GM21529 (cell line): Measurements from ENCODE around the gene ADGRG7.
"Not testable (repeated sequence)": the region's sequence is repeated elsewhere in the genome, so short reads cannot be mapped to it uniquely, and the experiment has no call there.

ENCODE experiments used
- ATAC-seq: cut with Tn5 transposase; IDR thresholded peaks from one replicate; pipeline ENCODE4 v1.9.1; 2021; ENCODE audit not compliant: unreplicated experiment

The ADGRG7 gene, protein sequence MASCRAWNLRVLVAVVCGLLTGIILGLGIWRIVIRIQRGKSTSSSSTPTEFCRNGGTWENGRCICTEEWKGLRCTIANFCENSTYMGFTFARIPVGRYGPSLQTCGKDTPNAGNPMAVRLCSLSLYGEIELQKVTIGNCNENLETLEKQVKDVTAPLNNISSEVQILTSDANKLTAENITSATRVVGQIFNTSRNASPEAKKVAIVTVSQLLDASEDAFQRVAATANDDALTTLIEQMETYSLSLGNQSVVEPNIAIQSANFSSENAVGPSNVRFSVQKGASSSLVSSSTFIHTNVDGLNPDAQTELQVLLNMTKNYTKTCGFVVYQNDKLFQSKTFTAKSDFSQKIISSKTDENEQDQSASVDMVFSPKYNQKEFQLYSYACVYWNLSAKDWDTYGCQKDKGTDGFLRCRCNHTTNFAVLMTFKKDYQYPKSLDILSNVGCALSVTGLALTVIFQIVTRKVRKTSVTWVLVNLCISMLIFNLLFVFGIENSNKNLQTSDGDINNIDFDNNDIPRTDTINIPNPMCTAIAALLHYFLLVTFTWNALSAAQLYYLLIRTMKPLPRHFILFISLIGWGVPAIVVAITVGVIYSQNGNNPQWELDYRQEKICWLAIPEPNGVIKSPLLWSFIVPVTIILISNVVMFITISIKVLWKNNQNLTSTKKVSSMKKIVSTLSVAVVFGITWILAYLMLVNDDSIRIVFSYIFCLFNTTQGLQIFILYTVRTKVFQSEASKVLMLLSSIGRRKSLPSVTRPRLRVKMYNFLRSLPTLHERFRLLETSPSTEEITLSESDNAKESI

DNA sequence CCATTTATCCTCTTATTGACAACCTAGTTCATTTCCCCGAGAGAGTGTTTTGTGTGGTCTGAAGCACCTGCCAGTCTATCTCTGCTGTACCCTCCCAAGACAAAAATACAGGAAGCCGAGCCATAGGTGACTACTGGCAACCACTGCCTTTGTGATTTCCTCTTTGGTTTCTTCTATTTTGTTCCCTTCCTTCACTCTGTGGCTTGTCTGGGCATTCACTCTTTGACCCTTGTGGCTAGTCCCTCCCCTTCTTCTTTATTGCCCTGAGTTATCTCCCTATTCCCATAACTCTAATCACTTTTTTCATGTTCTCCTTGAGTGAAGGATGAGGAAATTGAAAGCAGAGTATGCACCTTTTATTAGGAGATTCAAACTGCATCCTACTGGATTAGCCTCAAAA, at the start of gene ADGRG7:
TSS of gene ADGRG7 (plus strand) at position 297 of the 400 bp plus-strand sequence. CDS start 256 bp downstream, outside the sequence.
- ATAC-seq: no peak

DNA sequence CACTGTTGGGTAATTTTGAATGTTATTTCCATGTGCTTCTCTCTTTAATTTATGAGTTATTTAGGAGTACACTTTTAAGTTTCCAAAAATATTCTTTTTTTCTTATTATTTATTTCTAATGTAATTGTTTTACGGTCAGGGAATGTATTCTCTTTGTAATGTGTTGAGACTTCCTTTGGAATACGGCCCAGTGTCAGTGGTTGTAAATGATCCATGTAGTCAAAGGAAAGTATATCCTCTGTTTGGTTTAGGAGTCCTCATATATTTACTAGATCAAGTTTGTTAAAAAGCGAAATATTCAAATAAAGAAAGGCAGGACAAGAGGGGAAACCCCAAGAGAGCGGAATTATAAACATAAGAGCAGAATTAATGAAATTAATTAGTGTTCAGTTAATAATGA, 49.0 kb upstream of the ADGRG7 start:
- no peak for ATAC-seq

DNA sequence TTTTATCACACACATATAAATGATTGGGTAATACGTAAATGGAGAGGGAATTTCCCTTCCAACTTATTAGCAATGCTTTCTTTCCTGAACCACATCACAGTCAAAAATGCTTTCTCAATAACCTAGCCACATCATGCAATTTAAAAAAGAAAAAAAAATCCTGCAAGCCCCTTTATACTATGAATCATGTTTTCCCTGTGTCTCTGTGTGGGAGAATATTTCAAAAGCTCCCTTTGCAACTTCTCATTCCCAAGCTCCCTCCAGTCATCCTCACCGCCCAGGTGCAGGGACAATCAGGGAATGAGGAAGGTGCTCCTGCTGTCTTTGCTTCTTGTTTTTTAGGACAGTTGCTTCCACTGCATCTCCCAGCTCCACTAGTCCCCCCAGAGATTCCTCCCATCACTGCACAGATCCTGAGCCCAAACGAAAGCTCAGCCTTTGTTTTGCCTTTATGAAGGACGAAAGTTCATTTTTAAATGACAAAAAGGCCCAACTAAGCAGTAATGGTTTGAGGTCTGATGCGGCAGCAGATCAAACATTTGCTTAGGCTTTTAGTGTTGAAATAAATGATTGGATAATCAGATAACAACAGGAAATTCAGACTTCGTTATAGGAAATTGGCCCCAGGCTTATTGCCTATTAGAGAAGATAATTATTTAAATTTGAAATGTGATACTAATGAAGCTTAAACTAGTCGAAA, 47.8 kb upstream of the ADGRG7 start:
- ATAC-seq: no peak

DNA sequence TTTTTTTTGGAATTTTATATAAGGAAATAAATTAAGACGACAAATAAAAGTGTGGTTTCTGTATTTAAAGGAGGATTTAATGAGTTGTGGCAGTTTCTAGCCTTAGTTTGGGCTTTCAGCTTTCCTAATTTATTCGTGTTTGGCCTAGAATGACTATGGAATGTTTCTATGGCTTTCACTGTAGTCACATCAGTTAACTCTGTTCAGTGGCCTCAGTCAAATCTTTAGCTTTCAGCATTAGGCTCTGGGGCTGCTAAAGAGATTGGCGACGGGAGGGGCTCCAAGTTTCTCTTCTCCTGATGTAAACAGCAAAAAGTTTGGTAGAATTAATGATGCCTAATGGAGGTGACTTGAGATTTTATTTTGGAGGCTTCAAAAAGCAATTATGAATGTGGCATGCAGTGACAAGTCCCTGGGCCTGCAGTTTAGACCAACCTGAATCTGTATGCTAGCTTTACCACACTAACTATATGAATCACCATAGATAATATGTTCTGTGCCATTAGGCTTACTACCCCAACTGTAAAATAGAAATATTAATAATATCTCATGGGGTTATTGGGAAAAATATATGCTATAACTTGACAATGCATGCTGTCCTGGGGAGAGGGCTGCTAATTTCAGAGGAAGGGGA, 47.1 kb upstream of the ADGRG7 start:
- ATAC-seq: no peak

DNA sequence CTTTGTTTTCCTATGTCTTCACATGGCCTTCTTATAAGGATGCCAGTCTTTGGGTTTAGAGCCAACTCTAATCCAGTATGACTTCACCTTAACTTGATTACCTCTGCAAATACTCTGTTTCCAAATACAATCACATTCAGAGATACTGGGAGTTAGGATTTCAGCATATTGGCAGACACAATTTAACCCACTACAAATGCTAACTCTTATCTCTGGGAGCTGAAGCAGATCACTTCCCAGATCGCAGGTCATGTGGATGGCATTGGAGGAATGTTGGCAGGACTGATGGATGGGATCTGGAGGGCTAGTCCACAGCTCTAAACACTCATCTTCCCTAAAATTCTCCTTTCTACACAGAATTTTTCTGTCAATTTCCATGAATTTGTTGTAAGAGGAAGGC, 46.2 kb upstream of the ADGRG7 start:
- ATAC-seq: no peak

DNA sequence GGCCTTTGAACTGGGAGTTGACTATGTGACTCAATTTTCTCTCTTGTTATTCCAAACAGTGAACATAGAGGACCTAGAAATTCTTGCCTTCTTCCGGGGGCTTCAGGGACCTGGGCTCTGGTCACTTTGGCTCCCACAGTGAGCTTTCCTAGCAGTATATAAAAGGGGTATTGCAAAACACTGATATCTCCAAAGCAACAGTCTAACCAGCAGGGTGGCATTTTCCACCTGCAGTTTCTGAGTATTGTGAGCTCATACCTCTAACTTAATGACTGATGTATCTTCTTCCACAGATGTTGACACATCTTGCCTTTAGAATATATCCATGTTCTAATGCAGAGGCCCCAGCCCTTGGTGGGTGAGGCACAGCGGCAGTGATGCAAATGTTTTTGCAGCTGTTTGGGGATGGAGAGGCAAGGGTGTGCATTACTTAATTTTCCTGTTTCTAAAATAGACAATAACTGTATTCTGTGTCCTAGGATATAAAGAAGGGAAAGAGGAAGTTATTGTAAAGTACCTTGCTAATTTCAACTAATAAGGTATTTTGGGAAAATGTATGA, 45.7 kb upstream of the ADGRG7 start:
- no peak for ATAC-seq

DNA sequence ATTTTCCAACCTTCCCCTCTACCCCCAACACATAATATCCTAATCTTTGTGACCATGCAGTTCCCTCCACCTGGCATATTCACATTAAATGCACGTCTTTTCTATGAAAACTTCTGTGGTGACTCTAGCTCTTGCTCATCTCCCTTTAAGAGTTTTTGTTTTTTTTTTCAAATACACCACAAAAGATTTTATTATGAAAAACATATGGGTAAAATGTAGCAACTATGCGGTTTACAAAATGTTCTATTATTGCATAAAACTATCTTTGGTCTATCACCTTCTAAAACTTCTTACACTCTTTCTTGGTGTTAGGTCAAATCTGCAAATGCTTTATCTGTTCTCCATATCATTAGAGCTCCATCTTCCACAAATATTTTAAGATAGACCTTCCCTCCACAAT, 38.6 kb upstream of the ADGRG7 start:
- no peak for ATAC-seq

DNA sequence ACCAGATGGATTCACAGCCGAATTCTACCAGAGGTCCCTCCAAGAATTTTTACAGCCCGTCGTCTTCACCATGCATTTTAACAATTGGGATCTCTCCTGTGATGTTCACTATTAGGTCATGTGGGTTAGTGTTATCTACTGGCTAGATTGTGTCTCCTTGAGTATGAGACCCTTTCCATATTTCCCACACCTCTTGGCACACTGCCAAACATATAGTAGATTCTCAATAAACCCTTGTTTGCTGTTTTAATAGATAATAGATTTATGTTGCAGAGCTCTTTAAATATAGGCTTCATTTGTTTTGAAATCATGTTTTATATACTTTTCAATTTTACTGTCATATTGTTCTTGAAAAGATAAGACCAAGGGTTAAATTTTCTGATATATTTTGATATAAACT, 34.9 kb upstream of the ADGRG7 start:
- ATAC-seq: no peak

DNA sequence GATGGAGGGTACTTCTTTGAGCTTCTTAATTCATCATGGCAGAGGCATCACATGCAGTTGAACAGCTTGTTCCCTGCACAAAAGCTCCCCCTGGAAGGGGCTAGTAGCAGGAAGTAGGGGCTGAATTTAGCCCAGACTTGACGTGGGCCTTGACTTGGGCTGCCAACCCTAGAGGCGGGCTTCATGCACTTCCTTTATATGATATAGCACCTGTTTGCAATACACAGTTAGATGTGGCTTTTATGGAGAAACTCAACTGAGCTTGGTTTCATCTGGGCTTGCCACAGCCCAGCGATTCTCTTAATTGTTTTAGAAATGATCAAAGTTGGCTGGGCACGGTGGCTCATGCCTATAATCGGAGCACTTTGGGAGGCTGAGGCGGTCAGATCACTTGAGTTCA, 33.7 kb upstream of the ADGRG7 start:
- ATAC-seq: no peak

DNA sequence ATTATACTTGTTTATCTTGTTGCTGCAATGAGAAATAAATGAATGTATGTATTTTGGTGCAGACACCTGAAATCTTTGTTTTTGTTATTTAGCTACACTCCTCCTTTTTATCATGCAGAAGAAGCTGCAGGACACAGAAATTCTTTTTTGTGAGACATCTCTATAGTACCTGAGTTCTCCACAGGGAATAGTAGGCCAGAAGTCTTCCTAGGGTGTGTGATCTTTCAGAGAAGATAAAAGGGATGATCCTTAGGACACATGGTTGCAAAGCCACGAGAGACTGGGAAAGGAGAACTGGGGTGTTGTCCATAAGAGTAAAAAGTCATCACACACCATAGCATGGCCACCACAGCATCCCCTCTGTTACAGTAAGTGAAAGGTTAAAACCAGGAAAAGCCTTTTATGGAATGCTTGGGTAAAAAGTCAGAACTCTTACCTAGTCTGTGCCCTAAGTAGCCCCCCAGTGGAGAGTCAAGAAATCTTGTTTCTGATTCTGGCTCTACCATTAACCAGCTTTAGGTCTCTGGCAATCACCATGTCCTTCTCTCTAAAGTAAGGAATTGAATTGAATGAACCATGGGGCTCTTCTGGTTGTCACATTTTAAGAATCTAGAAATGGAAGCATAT, 31.9 kb upstream of the ADGRG7 start:
- ATAC-seq: no peak

DNA sequence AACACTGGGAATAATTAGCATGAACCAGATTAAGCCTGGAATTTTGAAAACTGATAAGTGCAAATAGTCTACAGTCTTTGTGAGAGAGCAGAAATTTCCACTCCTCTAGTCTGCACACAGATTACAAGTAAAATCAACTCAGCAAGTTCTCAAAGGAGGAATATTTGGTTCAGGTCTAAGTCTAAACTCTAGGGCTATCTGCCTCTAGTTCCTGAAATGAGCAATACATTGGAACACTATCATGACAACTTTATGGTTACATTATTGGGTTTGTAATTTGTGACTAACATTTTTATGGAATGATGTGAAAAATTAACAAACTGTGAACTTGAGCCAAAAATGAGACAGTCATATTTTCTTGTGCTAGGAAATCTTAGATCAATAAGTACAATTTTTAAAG, 30.8 kb upstream of the ADGRG7 start:
- no peak for ATAC-seq

DNA sequence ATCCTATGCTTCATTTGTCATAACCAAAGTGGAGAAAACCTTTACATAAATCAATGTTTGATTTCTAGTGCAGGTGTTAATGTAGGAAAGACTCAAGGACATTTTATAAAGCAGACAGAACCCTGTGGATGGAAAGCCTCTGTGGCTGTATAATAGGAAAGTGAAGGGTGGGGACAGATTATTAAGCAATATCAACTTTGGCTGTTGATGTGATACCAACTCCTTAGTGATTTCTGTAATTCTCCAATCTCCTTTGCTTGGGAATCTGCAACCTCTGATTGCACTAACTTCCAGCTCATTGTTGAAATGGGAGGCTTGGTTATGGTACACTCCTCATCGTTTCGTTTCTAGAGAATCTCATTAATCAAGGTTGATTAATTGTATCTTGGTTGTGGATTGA, 29.3 kb upstream of the ADGRG7 start:
- ATAC-seq: no peak

DNA sequence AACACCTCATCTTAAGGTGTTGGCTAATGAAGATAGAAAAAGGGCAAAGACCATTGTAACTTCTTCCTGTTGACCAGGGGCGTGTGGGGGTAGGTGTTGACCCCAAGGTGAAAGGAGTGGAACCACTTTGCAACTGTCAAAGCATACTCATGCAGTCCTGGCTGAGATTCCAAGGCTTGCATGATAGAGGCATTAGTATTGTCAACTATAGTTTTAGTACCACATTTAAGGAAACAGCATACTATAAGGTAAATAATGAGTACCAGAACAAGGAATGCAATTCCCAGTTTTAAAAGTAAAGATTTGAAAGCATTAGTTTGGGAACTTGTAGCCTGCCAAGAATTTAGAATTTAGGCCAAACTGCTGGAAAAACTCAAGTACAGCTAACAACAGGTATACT, 27.8 kb upstream of the ADGRG7 start:
- ATAC-seq: no peak

DNA sequence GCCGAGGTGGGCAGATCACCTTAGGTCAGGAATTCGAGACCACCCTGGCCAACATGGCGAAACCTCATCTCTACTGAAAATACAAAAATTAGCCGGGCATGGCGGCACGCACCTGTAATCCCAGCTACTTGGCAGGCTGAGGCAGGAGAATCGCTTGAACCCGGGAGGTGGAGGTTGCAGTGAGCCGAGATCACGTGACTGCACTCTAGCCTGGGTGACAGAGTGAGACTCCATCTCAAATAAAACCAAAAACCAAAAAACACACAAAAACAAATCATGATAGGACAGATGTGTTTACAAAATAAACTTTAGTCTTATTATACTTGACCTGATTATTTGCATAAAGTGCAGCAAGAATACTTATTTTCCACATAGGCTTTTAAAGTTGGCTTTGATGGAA, 27.2 kb upstream of the ADGRG7 start:
- not testable (repeated sequence) for ATAC-seq

DNA sequence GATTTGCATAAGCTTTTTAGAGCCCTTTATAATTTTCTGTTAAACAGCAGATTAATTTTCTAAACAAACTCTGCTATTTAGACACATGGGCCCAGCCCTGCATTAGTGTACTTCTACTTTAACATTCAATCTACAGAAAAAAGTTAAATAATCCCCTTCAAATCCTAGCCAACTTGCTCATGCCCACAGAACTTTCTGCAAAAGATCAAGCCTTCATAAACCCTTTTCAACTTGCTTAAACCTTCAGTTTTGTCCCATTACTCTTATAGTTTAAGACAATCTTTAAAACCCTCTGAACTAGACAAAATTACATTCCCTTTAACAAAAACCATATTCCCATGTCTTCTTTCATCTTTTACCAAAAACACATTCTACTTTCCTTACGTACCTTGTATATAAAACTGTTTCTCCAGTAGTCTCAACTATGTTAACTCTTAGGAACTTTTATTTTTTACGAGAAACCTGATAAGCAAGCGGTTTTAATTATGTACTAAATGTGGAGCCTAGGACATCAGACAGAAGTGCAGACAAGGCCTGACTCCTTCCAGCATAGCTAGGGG, 25.2 kb upstream of the ADGRG7 start:
- no peak for ATAC-seq

DNA sequence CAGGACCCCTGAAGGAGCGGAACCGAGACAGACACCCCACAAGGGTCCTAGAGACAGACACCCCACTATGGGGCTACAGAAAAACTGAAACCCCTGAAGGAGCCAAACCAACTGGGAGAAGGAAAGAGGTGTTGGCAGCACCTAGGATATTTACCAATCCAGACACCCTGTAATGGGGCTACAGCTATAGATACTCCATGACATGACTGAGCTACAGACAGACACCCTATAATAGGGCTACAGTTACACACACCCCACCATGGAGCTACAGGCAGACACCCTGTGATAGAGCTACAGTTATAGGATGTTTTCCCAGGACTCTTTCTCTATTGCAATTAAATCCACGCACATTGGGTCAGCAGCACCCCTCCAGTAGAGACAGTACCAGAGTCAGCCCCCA, 22.6 kb upstream of the ADGRG7 start:
- ATAC-seq: no peak

DNA sequence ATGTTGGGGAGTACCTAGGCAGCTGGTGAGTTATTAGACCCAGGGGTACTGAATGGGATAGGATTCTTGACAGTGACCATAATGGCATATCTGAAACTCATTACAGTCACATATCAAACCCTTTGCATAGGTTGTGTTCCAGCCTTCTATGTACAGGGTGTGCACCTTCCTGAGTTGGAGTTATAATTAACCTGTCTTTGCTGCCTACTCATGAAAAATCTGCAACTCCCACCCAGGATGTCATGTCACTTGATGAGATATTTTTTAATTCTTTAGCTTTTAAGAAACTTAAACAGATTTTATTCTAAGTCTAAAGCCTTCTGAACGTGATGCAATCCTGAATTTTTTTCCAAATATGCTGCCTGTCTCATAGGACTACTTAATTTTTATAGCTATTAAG, 21.1 kb upstream of the ADGRG7 start:
- ATAC-seq: no peak

DNA sequence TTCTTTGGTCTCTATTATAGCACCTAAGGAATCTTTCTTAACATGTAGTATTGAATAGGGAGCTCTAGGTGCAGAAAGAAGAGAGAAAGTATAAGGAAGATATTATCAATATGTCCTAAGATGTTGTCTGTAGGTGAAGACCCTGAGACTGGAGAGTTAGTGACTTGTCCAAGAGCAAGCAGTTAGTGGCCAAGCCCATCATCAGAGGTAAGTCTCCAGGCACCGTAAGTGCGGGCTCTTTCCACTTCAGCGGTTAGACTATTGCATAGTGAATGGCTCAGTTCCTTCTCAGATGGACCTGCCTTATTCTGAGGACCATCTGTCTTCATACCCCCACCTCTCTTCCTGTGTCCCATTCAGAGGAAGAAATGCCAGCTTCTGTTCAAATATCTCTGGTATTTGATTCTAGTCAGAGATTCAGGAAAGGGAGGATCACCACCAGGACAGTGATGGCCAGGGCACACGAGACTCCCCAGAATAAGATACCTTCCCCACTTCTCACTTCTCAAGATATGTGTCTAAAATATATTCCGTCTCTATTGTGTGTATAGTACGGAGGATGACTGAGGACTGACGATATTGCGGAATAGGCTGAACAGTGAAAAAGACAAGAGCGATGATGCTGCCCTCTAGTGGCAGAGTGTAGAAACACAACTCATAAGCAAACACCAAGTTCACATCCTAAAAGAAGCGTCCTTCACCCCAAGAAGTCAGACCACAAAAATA, 19.1 kb upstream of the ADGRG7 start:
- peak; percentile 84 for ATAC-seq

DNA sequence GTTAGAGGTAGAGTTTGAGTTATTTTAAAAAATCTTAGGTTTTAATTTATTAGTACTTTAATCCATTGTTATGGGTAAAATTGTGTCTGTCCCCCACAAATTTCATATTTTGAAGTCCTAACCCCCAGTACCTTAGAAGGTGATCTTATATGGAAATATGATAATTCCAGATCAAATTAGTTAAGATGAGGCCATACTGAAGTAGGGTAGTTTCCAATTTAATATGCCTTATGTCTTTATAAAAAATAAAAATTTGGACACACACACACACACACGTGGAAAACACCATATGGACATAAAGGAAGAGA, 18.6 kb upstream of the ADGRG7 start:
- ATAC-seq: no peak

DNA sequence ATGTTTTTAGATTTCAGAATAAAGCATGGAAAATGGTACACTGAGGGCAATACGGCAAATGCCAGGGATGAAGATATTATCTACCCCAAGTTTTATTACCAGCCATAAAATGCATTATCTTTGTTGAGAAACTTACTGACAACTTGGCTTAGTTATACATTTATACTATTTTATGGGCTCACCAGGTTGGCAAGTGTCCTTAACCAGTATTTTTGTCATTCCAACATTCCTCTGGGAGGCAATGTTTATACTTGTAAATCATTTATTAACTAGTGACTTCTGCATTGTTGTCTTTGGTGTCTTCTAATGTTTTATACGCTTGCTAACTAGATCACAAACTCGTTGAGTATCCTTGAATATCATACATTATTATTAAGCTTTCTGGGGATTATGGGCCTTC, 18.0 kb upstream of the ADGRG7 start:
- ATAC-seq: no peak
